ENCODE measurements around the gene MSANTD1.

Gene MSANTD1

DNA sequence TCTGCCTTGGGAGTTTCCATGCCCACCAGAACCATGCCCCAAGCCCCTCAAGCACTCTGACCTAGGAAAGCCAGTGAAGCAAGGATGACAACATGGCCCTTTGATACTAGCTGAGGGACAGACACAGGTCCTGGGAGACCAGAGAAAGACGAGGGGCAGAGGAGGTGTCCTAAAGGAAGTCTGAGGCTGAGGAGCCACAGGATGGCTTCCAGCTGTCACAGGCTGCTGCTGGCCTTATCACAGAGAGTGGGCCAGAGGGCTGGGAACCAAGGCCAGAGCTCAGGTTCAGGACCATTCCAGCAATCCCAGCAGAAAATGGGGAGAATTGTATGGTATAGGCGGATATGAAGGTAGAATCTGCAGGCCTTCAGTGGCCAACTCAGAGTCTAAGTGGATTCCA is 31.7 kb upstream of the MSANTD1 start:
- DNase-seq (ENCODE audit: low read depth): no peak
- H3K4me3 ChIP-seq (ENCODE audit: low read depth, low read length): no peak overlapping the region
- TF ChIP-seq, protein P1, sequence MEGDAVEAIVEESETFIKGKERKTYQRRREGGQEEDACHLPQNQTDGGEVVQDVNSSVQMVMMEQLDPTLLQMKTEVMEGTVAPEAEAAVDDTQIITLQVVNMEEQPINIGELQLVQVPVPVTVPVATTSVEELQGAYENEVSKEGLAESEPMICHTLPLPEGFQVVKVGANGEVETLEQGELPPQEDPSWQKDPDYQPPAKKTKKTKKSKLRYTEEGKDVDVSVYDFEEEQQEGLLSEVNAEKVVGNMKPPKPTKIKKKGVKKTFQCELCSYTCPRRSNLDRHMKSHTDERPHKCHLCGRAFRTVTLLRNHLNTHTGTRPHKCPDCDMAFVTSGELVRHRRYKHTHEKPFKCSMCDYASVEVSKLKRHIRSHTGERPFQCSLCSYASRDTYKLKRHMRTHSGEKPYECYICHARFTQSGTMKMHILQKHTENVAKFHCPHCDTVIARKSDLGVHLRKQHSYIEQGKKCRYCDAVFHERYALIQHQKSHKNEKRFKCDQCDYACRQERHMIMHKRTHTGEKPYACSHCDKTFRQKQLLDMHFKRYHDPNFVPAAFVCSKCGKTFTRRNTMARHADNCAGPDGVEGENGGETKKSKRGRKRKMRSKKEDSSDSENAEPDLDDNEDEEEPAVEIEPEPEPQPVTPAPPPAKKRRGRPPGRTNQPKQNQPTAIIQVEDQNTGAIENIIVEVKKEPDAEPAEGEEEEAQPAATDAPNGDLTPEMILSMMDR (IDR thresholded peaks at IDR 0.05; ENCODE audit: insufficient read depth, low read depth, low read length, missing control alignments): no peak

DNA sequence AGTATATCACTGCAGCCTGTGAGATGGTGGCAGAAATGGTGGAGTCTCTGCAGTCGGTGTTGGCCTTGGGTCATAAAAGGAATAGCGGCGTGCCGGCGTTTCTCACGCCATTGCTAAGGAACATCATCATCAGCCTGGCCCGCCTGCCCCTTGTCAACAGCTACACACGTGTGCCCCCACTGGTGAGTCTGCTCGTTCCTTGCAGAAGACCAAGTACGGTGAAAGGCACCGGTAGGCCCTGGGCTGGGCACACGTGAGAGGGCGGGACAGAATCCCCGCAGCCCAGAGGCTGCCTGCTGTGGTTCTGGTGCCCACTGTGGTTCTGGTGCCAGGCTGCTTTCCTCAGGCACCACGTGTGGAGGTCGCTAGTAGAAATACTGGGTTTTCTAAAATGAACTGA is 31.2 kb upstream of the MSANTD1 start:
- no peak for DNase-seq (ENCODE audit: low read depth)
- TF ChIP-seq, protein P1 (IDR thresholded peaks at IDR 0.05; ENCODE audit: insufficient read depth, low read depth, low read length, missing control alignments): no peak
- no peak overlapping the region for H3K4me3 ChIP-seq (ENCODE audit: low read depth, low read length)

DNA sequence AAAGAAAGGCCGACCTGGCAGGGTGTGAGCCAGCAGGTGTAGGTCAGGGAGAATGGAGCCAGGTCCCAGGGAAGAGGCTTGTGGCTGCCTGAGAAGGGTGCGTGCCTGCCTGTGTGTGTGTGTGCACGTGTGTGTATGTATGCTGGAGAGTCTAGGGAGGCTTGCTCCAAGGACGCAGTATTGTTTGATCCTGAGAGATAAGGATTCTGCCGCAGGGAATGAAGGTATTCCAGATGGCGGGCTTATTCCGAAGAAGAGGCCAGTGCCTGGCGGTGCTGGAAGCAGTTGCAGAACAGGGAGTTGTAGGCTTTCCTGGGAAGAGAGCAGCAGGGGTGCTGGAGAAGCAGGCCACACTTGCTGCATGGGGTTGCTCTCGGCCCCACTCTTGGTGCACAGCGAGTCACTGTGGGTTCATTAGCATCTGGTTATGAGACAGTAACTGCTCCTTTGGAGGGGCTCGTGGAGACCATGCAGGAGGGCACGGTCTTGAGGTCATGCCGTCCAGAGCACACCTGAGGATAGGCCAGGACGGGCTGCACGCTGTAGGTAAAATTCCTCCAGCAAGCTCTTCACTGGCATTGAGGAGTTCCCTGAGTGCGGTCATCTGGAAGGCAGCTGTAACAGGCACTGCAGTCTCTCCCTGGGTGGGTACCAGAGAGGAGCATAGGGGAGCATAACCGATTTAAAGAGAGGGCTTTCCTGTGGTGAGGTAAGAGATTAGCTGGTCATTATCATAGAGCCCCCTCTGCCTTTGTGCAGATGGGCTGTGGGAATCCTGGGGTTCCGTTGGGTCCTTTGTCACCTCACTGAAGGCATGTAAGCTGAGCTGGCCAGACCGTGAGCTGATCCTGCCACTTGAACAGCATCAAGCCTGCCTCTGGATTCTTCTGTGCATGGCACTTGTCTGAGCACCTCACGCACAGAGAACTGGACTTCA is 29.9 kb upstream of the MSANTD1 start:
- no peak for DNase-seq (ENCODE audit: low read depth)
- TF ChIP-seq, protein P1 (IDR thresholded peaks at IDR 0.05; ENCODE audit: insufficient read depth, low read depth, low read length, missing control alignments): no peak
- no peak overlapping the region for H3K4me3 ChIP-seq (ENCODE audit: low read depth, low read length)

DNA sequence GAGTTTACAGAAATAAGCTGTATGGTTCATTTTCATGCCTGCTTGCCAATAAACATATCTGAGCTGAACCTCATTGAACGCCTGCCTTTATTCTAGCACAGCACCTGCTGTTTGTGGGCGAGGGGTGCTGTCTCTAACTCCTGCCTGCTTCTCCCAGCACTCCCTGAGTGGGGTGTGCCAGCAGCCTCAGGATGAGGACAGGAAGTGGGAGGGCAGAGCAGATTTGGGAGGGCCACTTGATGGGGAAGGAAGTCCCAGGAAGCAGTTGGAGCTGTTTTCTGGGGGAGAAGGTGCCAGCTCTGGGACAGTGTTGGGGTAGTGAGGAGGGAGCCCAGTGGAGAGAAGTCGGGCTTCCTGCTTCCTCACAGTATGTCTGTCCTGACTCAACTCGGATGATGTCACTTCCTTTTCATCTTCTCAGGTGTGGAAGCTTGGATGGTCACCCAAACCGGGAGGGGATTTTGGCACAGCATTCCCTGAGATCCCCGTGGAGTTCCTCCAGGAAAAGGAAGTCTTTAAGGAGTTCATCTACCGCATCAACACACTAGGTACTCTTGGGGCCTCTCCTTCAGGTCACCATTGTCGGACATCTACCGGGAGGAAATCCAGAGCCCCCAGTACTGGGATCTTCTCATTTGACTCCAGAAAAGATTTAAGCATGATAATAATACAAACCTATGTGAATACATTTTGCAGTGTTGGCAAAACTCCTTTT is 29.0 kb upstream of the MSANTD1 start:
- TF ChIP-seq, protein P1 (IDR thresholded peaks at IDR 0.05; ENCODE audit: insufficient read depth, low read depth, low read length, missing control alignments): no peak

DNA sequence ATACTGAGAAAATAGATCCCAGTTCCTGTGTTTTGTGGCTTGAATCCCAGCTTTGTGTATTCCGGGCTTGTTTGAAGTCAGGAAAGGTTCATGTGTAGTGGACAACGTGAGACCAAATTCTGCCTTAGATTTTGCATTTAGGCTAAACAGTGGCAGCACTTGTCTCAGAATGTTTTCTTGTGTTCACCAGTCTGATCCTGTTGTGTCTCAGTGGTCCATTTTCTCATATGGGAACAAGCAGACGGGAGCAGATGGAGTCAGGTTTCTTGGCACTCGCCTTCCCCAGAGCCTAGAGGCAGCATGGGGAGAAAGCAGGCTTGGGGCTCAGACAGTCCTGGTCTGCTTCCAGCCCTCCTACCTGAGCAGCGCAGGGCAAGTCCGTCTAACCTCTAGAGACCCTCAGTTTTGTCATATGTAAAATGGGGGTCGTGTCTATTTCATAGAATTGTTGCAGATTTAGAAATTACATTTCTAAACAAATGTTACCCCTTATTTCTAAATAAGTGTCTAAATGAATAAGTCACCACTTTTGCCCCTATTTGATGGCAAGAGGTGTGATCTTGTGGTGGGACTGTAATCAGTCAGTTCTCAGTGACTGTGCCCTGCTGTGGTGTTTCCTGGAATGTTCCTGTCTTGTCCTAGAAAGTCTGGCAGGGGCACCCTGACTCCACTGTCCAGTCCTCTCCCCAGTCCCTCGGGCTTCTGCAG is 28.3 kb upstream of the MSANTD1 start:
- TF ChIP-seq, protein P1 (IDR thresholded peaks at IDR 0.05; ENCODE audit: insufficient read depth, low read depth, low read length, missing control alignments): no peak
- no peak overlapping the region for H3K4me3 ChIP-seq (ENCODE audit: low read depth, low read length)
- DNase-seq (ENCODE audit: low read depth): no peak

More for the DNA sequence above, 29.0 kb upstream of the MSANTD1 start:
- no peak for DNase-seq (ENCODE audit: low read depth)
- no peak overlapping the region for H3K4me3 ChIP-seq (ENCODE audit: low read depth, low read length)

DNA sequence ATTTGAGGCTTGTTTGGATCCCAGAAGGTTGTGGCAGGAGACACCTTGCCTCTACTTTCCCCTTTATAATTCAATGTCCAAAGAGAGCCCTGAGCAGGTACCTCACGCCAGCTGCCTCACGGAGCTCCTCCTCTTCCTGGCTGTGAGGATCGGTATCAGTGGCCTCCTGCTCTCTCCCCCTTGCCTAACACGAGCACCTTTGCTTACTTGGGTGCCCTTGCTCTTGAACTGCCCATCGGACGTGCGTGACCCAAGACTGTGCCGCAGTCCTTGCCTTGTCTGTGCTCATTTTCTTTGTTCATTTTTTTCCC is 27.8 kb upstream of the MSANTD1 start:
- TF ChIP-seq, protein P1 (IDR thresholded peaks at IDR 0.05; ENCODE audit: insufficient read depth, low read depth, low read length, missing control alignments): no peak
- DNase-seq (ENCODE audit: low read depth): no peak
- no peak overlapping the region for H3K4me3 ChIP-seq (ENCODE audit: low read depth, low read length)

All from GM12865 (cell line).